GM19043 (cell line): ENCODE data around the gene TIMP4.

Source experiments
- ATAC-seq: cut with Tn5 transposase; IDR thresholded peaks from one replicate; pipeline ENCODE4 v1.9.1; 2021; ENCODE audit warnings: low read depth; ENCODE audit not compliant: unreplicated experiment

TIMP4 gene

GRCh38 chr3:12186046-12186445 lies 27.3 kb upstream of the TIMP4 start:
- ATAC-seq, result no peak

- no peak for ATAC-seq
These were observed 26.5 kb upstream of the TIMP4 start for GRCh38 chr3:12185172-12185710.

DNA sequence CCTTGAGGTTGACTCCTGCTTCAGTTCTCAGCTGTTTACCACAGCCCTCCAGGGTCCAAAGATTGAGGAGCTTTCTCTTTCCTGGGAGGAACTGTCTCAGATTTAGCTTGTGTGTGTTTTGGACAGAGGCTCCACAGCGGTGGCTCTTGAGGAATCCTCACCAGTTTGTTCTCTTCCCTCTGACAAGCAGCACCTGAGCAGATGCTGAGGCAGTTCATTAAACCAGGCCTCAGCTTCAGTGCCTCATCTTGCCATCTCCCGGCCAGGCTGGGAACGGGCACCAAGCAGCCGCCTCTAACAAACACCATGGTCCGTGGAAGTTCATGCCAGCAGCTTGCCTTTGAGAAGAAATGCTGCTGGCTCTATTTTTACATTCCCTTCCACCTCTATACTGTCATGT lies 25.8 kb upstream of the TIMP4 start:
- no peak for ATAC-seq

DNA sequence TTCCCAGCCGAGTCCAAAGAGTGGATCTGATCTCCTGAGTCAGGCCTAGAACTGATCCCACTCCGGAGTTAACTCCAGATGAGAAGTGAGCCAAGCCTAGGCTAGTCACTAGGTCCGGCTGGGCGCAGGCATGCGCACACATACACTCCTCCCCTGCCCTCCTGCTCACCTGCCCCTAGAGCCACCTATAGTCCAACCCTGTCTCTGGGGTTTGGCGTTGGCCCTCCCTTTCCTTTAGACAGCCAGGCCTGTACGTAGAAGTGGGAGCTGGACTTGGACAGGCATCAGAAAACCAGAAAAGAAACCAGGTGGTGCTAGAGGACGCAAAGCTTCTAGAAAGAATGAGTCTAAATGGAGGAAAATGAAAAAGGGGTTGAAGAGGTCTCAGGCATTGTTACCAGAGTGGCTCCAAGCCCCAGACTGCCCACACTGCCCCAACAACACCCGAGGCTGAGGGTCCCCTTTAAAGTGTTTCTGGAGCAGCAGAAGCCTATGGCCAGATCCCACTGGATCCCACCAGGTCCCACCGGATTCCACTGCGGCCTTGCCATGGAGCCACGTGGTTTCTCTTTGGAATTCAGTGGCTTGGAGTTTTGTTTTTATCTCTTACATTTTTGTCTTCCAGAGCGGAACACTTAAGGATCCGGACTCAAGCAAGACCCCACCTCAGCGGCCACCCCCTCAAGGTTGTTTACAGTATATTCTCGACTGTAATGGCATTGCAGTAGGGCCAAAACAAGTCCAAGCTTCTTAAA lies 24.2 kb upstream of the TIMP4 start:
- no peak for ATAC-seq

DNA sequence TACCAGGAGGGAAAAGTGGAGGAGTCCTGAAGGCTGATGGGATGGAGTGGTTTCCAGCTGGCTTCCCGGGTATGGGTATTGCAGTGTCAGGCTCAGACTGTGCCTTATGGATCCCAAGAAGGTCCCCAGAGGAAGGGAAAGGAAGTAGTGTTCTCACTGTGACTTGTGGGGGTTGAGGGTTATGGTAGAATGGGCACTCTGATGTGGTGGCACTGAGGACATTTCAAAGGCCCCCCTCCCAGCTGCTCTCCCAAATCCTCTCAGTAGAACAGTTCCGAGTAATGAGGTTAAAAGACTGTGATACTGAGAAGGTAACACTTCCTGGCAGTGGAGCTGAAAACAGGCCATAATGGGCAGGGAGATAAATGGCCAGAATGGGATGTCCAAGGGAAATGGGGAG lies 23.1 kb upstream of the TIMP4 start:
- ATAC-seq, result no peak

- no peak for ATAC-seq
These were observed 22.6 kb upstream of the TIMP4 start for GRCh38 chr3:12181301-12181700.

- ATAC-seq, result no peak
These were observed 21.9 kb upstream of the TIMP4 start for GRCh38 chr3:12180631-12181030.

- ATAC-seq, result no peak
These were observed 21.5 kb upstream of the TIMP4 start for GRCh38 chr3:12180218-12180617.

DNA sequence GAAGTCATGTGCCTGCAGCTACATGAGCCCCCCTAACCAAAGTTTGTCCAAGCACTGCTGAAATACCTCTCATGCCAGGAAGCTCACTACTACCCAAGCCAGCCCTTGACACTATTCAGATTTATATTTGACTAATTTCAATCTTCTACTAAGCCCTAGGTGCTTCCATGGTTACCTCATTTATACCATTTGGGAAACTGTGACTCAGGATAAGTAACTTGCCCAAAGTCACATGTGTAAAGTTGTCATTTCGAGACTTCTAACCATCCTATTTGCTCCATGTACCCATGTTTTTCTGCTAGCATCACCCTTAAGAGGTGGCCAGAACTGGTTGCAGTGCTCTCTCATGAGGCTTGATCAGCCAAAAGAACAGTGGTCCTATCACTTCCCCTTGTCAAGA lies 20.7 kb upstream of the TIMP4 start:
- no peak for ATAC-seq

DNA sequence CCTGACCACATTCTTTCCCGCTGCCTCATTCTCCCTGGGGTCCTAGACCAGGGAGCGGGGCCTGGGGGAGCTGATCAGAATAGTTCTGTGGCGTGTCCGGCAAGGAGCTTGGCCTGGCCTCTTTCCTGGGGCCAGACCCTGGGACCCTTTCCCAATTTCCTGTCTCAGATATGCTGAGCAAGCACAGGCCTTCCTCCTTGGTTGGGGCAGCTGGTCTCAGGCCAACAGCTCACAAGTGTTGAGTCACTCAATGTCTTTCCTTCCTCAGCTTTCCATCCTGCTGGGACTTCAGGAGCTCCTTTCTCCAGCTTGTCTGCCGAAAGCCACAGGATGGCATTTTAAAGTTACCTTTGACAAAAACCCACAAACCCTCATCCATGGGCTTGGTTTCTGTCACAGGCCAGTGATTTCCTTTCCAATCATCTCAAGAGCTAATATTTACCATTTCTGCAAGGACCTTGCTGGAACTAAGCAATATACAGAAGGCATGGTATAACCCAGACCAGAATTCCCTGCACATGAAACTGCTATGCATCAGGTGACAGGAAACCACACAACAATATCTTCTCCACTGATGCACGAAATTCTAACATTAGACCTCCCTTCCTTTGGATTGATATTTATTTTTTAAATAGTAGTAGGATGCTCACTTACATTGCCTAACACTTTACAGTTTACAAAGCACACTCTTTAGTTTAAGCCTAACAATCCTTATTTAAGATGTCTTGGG lies 19.5 kb upstream of the TIMP4 start:
- no peak for ATAC-seq

DNA sequence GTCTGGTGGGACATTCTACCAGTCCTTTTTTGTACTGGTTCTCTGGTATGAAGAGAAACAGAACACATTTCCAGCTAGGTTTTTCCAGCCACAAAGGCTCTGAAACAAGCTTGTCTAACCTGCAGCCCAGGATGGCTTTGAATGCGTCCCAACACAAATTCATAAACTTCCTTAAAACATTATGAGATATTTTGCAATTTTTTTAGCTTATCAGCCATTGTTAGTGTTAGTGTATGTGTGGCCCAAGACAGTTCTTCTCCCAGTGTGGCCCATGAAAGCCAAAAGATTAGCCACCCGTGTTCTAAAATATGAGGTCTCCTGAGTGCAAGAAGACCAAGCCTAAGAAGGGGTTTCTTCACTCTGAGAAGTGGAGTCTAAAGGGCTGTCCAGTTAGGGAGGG lies 18.4 kb upstream of the TIMP4 start:
- no peak for ATAC-seq

DNA sequence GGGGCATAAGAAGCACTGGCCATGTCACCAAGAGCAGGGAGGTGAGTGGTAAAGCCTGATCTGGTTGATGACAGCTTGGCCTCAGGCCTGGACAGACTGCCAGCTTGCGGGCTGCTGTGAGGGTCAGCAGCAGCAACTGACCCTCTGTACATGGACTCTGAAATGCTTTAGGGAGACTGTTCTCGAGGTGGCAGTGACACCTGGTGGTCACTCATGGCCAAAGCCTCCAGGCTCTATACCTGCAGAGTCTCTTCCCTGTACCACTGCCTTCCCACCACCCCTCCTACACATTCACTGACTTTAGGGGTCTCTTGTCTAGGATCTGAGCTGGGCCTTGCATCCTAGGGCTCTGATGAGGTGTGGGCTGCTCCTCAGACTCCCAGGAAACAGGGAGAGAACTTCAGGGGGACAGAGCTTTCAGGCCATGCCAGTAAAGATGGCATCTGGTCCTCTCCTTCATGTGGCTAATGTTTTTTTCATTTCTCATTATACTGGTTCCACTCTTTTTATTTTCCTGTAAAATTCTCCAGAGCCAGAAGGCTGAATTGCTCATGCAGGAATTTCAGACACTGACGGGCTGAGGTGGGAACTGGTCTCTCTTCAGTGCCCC lies 17.2 kb upstream of the TIMP4 start:
- ATAC-seq, result peak; percentile 62

DNA sequence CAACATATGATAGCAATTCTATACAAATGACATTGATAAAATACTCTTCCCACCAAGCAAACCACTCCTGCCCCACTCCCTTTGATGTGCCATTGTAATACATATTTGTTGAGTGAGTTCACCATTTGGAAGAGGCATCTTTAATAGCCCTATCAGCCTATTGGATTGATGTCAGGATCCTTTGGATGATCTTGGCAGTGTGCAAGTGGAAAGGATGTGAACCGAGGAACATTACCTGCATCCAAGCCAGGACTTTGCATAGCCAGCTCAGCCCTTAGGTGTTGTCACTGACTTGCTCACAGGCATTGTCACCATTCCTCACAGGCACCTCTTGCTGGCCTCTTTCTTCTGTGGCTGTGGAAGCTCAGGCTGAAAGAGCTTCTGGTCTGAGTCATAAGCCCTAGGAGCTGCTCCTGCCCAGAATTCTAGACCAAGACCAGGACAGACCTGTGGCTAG lies 16.5 kb upstream of the TIMP4 start:
- no peak for ATAC-seq

DNA sequence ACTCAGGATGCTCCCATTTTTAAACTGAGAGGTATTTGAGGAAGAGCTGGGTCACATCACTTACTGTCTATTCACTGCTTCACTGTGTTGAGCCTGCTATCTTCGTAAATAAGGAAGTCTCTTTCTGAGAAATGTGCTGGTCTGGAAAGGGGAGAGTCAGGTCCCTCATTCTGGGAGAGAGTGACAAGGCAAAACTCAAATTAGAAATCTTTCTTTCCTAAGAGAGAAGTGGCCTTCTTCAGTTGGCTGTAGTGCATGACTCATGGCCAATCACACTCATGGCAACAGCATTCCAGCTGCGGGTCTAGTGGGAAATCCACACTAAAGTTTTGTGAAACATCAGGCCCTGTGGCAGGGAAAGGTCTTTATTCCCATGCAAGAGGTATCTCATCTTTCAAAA lies 11.5 kb upstream of the TIMP4 start:
- ATAC-seq, result no peak

DNA sequence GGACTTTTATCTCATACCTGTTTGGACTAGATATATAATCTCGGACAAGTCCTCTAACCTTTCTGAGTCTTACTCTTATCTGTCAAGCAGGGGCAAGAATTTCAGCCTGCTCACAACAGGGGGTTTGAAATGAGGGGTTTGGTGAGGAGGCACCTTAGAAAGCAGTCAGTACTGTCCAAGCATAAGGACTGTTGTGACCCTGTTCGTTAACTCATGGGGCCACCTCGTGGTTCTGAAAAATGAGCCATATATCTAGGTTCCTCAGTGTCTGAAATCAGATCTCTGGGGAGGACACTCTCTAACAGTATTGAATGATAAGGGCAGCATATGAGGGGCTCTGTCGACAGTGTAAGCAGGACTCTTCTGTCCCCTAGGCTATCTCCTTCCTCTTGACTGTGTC lies 7.2 kb upstream of the TIMP4 start:
- no peak for ATAC-seq

- ATAC-seq, result no peak
These were observed 502 bp upstream of the TIMP4 start for GRCh38 chr3:12159227-12159601.

GRCh38 chr3:12157026-12157425 lies 1.7 kb downstream of the TIMP4 start:
- no peak for ATAC-seq

DNA sequence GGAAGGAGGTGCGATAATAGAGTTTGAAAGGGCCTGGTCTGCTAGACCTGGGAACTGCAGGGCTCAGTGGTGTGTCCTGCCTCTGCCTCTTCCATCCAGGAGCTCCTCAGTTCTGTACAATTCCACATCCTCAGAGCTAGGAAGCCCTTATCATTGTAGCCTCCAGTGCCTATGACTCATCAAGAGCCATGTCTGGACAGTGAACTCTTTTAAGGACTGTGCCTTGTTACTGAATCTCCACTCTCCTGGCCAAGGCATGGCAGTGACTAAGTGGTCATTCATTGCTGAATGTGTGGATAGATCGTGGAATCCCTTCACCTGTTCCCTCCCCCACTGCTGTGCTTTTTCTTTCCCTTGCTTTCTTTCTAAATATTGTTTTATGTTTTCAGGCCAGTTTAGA lies 2.9 kb downstream of the TIMP4 start:
- ATAC-seq, result no peak

GRCh38 chr3:12155264-12155663 lies 3.4 kb downstream of the TIMP4 start:
- ATAC-seq, result no peak

- no peak for ATAC-seq
These were observed 4.6 kb downstream of the TIMP4 start for GRCh38 chr3:12154151-12154550.

GRCh38 chr3:12150112-12150511 lies 8.6 kb downstream of the TIMP4 start:
- no peak for ATAC-seq

- ATAC-seq, result no peak
These were observed 9.7 kb downstream of the TIMP4 start for GRCh38 chr3:12149029-12149428.
